LNCaP clone FGC (cell line): ENCODE data around the gene THYN1.
A peak's percentile ranks its signal among the peaks of the same experiment; 100 is the strongest.

Source experiments
- DNase-seq: peaks from one replicate; pipeline ENCODE4 v3.0.0-alpha.2; 2011; ENCODE audit warnings: low read depth
- H3K4me3 ChIP-seq: 2 replicates; pipeline ENCODE4 v1.5.1; 2011; ENCODE audit warnings: mild to moderate bottlenecking, low read depth, low read length, control low read depth
- CTCF ChIP-seq: IDR thresholded peaks from 2 replicates; pipeline ENCODE4 v1.5.1; 2012; ENCODE audit warnings: mild to moderate bottlenecking; ENCODE audit not compliant: control insufficient read depth, insufficient read depth; ENCODE audit errors: extremely low read depth

Gene THYN1

DNA sequence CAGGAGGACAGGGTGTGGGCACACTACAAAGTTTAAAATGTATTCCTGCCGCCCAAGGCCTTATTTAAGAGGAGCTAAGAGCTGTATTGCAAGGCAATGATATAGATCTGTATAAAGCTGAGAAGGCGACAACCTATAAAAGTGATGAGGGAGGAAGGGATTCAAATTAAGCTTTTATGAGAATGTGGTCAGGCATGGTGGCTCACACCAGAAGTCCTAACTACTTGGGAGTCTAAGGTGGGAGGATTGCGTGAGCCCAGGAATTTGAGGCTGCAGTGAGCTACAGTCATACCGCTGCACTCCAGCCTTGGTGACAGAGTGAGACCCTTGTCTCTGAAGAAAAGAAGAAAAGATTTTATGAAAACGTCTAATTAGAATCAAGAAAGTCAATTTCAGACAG lies 13.3 kb upstream of the THYN1 start:
- no peak for TF ChIP-seq CTCF
- no peak for DNase-seq
- H3K4me3 ChIP-seq: no peak overlapping the region

DNA sequence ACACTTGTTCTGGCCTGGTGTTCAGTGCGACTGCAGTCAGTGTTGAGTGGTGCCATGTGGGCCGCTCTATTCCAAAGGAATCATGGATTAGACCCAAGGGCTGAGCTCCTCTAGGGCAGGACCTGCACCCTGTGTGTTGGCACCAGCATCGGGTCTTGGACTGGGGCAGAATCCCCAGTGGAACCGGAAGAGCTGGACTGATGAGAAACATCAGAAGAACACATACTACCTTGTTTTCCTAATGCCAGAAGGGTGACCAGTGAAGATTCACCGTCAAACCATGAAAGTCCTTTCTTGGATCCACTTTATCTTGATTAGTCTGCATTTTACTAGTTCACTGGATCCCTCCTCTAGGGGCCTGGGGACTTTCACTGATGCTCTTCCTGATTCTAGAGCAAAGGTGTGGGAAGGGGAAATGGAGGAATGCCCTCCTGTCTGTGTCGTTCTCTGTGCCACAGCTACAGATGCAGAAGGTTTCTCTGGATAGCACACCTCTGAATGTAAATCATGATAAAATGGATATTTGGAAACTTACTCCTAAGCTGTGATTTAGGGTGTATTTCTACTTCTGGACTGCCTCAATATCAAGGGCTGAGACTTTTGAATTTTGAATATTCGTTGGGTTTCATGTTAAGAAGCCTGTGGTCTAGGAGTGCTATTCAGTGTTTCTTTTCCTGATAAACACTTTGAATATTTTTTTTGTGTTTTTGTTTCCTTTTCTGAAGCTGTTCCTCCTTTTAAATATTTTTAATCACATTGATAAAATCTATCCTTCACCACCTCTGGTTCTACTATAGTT lies 12.0 kb upstream of the THYN1 start:
- no peak for DNase-seq
- TF ChIP-seq CTCF: no peak

GRCh38 chr11:134261626-134262488 lies 8.7 kb upstream of the THYN1 start:
- H3K4me3 ChIP-seq: no peak overlapping the region
- no peak for DNase-seq
- TF ChIP-seq CTCF: peak; percentile 92

More for the DNA sequence above, 12.0 kb upstream of the THYN1 start:
- H3K4me3 ChIP-seq: no peak overlapping the region

GRCh38 chr11:134260983-134261382 lies 7.8 kb upstream of the THYN1 start:
- DNase-seq: no peak
- TF ChIP-seq CTCF: no peak
- no peak overlapping the region for H3K4me3 ChIP-seq

DNA sequence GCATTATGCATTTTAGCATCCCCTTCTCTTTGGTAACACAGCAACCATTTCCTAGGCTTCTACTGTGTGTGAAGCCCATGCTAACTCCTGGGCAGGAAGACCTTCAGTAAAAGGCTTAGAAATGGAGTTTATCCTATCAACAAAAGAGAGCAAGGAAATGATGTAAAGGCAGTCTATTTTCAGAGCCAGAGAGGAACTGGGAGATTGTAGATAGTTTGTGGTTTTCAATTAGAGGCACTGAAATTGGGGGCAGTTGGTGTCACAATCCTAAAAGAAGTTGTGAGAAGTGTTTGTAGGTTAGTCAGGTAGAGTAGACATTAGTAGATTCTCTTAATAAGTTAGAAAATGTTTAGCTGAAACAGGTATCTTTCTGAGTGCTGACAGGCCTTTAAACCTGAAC lies 7.4 kb upstream of the THYN1 start:
- TF ChIP-seq CTCF: no peak
- no peak for DNase-seq
- no peak overlapping the region for H3K4me3 ChIP-seq

- peak; percentile 77 for DNase-seq
- no peak for TF ChIP-seq CTCF
- H3K4me3 ChIP-seq: no peak overlapping the region
Observed at GRCh38 chr11:134258577-134258976, 5.4 kb upstream of the THYN1 start.
